Mesenchymal stem cell (in vitro differentiated cells and primary cell): ENCODE measurements around the gene CD6.
A peak's percentile ranks its signal among the peaks of the same experiment; 100 is the strongest.

Experiments used
- DNase-seq: peaks from one replicate; pipeline ENCODE4 v3.0.0-alpha.2; 2013
- H2AFZ ChIP-seq: one replicate; pipeline ENCODE4 v1.6.1; 2013; ENCODE audit warnings: low read depth, mild to moderate bottlenecking, control low read depth, inconsistent platforms, low read length, moderate library complexity
- H2AK5ac ChIP-seq: 2 replicates; pipeline ENCODE4 v1.6.1; 2013; ENCODE audit warnings: low read length, moderate library complexity, mild to moderate bottlenecking, inconsistent platforms; ENCODE audit not compliant: severe bottlenecking
- H2BK120ac ChIP-seq: one replicate; pipeline ENCODE4 v1.6.1; 2013; ENCODE audit warnings: low read depth, mild to moderate bottlenecking, inconsistent platforms, low read length, moderate library complexity
- H2BK12ac ChIP-seq, 2 experiments: one replicate each; pipeline ENCODE4 v1.6.1; 2013; ENCODE audit warnings: inconsistent platforms in 2 of 2, low read length in 2 of 2, mild to moderate bottlenecking in 2 of 2, moderate library complexity in 2 of 2, control low read depth in 1 of 2
- H2BK15ac ChIP-seq: one replicate; pipeline ENCODE4 v1.6.1; 2013; ENCODE audit warnings: mild to moderate bottlenecking, low read depth, inconsistent platforms; ENCODE audit not compliant: poor library complexity, severe bottlenecking
- H2BK5ac ChIP-seq: 2 replicates; pipeline ENCODE4 v1.6.1; 2013; ENCODE audit warnings: low read depth, mild to moderate bottlenecking, low read length, control low read depth, inconsistent platforms; ENCODE audit not compliant: poor library complexity, severe bottlenecking
- H3K14ac ChIP-seq, 2 experiments: one replicate each; pipeline ENCODE4 v1.6.1; 2013; ENCODE audit warnings: inconsistent platforms in 2 of 2, low read length in 2 of 2, control low read depth in 1 of 2, mild to moderate bottlenecking in 1 of 2, moderate library complexity in 1 of 2
- H3K18ac ChIP-seq, 2 experiments: one replicate each; pipeline ENCODE4 v1.6.1; 2013; ENCODE audit warnings: inconsistent platforms in 2 of 2, low read length in 2 of 2, control low read depth in 1 of 2, low read depth in 1 of 2, mild to moderate bottlenecking in 1 of 2
- H3K23ac ChIP-seq, 2 experiments: one replicate each; pipeline ENCODE4 v1.6.1; 2013; ENCODE audit warnings: inconsistent platforms in 2 of 2, low read length in 2 of 2, mild to moderate bottlenecking in 2 of 2, moderate library complexity in 2 of 2, control low read depth in 1 of 2
- H3K27ac ChIP-seq: 2 replicates; pipeline ENCODE4 v1.5.1; 2013; ENCODE audit warnings: mild to moderate bottlenecking, moderate library complexity, low read length, control low read depth, inconsistent platforms; ENCODE audit not compliant: poor library complexity, severe bottlenecking
- H3K27me3 ChIP-seq, 2 experiments: 2 replicates each; pipeline versions ENCODE4 v1.6.1 to v1.7.0; 2013; ENCODE audit warnings: low read length in 2 of 2, mild to moderate bottlenecking in 2 of 2, moderate library complexity in 2 of 2, control low read depth in 1 of 2, inconsistent platforms in 1 of 2; ENCODE audit not compliant: control insufficient read depth in 1 of 2, insufficient read depth in 1 of 2
- H3K36me3 ChIP-seq, 2 experiments: 2 replicates each; pipeline versions ENCODE4 v1.6.1 to v1.7.0; 2013; ENCODE audit warnings: low read length in 2 of 2, control low read depth in 1 of 2, inconsistent platforms in 1 of 2, low read depth in 1 of 2, mild to moderate bottlenecking in 1 of 2; ENCODE audit not compliant: insufficient read depth in 2 of 2, control insufficient read depth in 1 of 2
- H3K4ac ChIP-seq, 2 experiments: one replicate each; pipeline ENCODE4 v1.6.1; 2013; ENCODE audit warnings: inconsistent platforms in 2 of 2, low read length in 2 of 2, mild to moderate bottlenecking in 2 of 2, moderate library complexity in 2 of 2, control low read depth in 1 of 2, low read depth in 1 of 2
- H3K4me1 ChIP-seq: 2 replicates; pipeline ENCODE4 v1.6.1; 2013; ENCODE audit warnings: low read depth, low read length, control low read depth; ENCODE audit not compliant: control insufficient read depth, insufficient read depth
- H3K4me2 ChIP-seq: 2 replicates; pipeline ENCODE4 v1.6.1; 2013; ENCODE audit warnings: low read length, mild to moderate bottlenecking, inconsistent platforms; ENCODE audit not compliant: poor library complexity, severe bottlenecking
- H3K4me3 ChIP-seq, 2 experiments: 2 replicates each; pipeline versions ENCODE4 v1.5.1 to v1.7.0; 2013; ENCODE audit warnings: low read length in 2 of 2, mild to moderate bottlenecking in 2 of 2, control low read depth in 1 of 2, low read depth in 1 of 2; ENCODE audit not compliant: insufficient read depth in 1 of 2
- H3K79me1 ChIP-seq: replicated peaks from 2 replicates; pipeline ENCODE4 v1.6.1; 2013; ENCODE audit warnings: mild to moderate bottlenecking, control low read depth, low read length, inconsistent platforms; ENCODE audit not compliant: poor library complexity, severe bottlenecking
- H3K9ac ChIP-seq: 2 replicates; pipeline ENCODE4 v1.7.0; 2013; ENCODE audit warnings: mild to moderate bottlenecking, low read length, moderate library complexity
- H3K9me3 ChIP-seq: 2 replicates; pipeline ENCODE4 v1.7.0; 2013; ENCODE audit warnings: mild to moderate bottlenecking, low read length; ENCODE audit not compliant: control insufficient read depth
- H4K8ac ChIP-seq: one replicate; pipeline ENCODE4 v1.6.1; 2013; ENCODE audit warnings: inconsistent platforms, mild to moderate bottlenecking, low read length, moderate library complexity
- H4K91ac ChIP-seq: one replicate; pipeline ENCODE4 v1.6.1; 2013; ENCODE audit warnings: mild to moderate bottlenecking, low read length, inconsistent platforms
- WGBS: methylation state at CpG from one replicate; pipeline ENCODE4 v1.1.7; 2013; ENCODE audit warnings: mixed read lengths; 5-methylcytosine and 5-hydroxymethylcytosine counted together

CD6 gene

DNA sequence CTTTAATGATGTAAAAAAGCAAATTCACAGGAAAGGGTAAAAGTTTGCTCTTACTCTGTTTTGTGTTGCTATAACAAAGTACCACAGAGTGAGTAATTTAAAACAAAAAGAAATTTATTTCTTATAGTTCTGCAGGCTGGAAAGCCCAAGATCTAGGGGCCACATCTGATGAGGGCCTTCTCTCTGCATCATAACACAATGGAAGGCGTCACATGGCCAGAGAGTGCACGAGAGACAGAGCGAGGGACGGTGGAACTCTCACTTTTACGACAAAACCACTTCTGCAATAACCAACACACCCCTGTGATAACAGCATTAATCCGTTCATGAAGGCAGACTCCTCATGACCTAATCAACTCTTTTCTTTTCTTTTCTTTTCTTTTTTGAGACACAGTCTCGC, 31.1 kb downstream of the CD6 start:
- no peak overlapping the region for H4K8ac ChIP-seq

GRCh38 chr11:61004180-61004611, 32.7 kb downstream of the CD6 start:
- no peak overlapping the region for H3K14ac ChIP-seq
- H2AK5ac ChIP-seq: no peak overlapping the region
- no peaks in the 10 kb centered on the region for H3K9me3 ChIP-seq
- no peak overlapping the region for H2BK15ac ChIP-seq
- H3K4ac ChIP-seq: no peak overlapping the region
- no peak overlapping the region for H4K91ac ChIP-seq
- peaks cover 5 to 74% of the 10 kb centered on the region in 2 experiments for H3K27me3 ChIP-seq
- H3K27ac ChIP-seq: no peak overlapping the region
- no peaks in the 10 kb centered on the region for H3K36me3 ChIP-seq
- H3K4me1 ChIP-seq: peaks cover 18% of the 10 kb centered on the region
- no peaks in the 10 kb centered on the region for H3K79me1 ChIP-seq
- H2BK5ac ChIP-seq: no peak overlapping the region
- no peak overlapping the region for H4K8ac ChIP-seq
- DNase-seq: no peak
- H3K4me2 ChIP-seq: no peak overlapping the region
- peak overlapping the region; percentile 47 for H3K9ac ChIP-seq
- no peak overlapping the region for H2BK120ac ChIP-seq
- no peak overlapping the region for H2AFZ ChIP-seq
- H3K23ac ChIP-seq: no peak overlapping the region
- H3K18ac ChIP-seq: no peak overlapping the region
- WGBS: 84% methylated on average over 10 of the region's 10 CpGs
- no peak overlapping the region for H2BK12ac ChIP-seq
- no peak overlapping the region for H3K4me3 ChIP-seq

More for the DNA sequence above, 31.1 kb downstream of the CD6 start:
- DNase-seq: no peak
- Histone ChIP-seq H3K9me3 (no peaks in the 10 kb centered on the region), H3K79me1 (no peaks in the 10 kb centered on the region), H3K4me2 (no peak overlapping the region), H3K23ac (no peak overlapping the region), H3K4ac (no peak overlapping the region), H3K18ac (no peak overlapping the region), H3K9ac (no peak overlapping the region), H3K27ac (no peak overlapping the region), H3K36me3 (no peaks in the 10 kb centered on the region), H2AFZ (no peak overlapping the region), H2BK5ac (no peak overlapping the region), H2BK12ac (no peak overlapping the region), H2BK120ac (no peak overlapping the region), H2AK5ac (no peak overlapping the region), H3K14ac (no peak overlapping the region), H3K4me3 (no peak overlapping the region), H3K4me1 (peaks cover 6% of the 10 kb centered on the region), H4K91ac (no peak overlapping the region), H3K27me3 (peaks cover 5 to 64% of the 10 kb centered on the region in 2 experiments), H2BK15ac (no peak overlapping the region)
- WGBS: 83% methylated on average over 7 of the region's 7 CpGs

DNA sequence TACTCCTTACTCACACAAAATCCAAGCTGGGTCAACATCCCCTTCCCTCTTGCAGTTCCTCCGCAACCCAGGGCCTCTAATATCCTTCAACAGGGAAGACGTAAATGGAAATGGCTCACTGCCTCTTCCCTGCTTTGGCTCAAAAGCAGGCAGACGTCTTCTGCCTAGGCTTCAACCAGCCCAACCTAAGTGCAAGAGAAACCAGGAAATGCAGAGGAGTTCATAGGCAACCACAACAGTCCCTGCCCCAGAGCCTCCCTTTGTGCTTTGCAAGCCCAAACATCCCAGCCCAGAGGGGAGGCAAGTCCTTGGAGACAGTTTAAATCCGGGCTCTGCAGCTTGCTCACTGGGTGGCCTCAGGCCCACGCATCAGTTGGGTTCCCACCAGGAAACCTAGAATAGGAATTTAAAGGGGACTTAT, 33.3 kb downstream of the CD6 start:
- 61% methylated on average over 5 of the region's 5 CpGs for WGBS
- Histone ChIP-seq H3K14ac (no peak overlapping the region), H3K4me3 (no peak overlapping the region), H2AK5ac (no peak overlapping the region), H4K91ac (no peak overlapping the region), H3K27me3 (peaks cover 5 to 77% of the 10 kb centered on the region in 2 experiments), H4K8ac (no peak overlapping the region), H3K79me1 (no peaks in the 10 kb centered on the region), H3K4me2 (no peak overlapping the region), H2BK5ac (no peak overlapping the region), H3K9me3 (no peaks in the 10 kb centered on the region), H2BK120ac (no peak overlapping the region), H3K18ac (no peak overlapping the region), H3K9ac (no peak overlapping the region), H3K4ac (no peak overlapping the region), H3K27ac (no peak overlapping the region), H3K36me3 (no peaks in the 10 kb centered on the region), H2AFZ (no peak overlapping the region), H2BK12ac (no peak overlapping the region), H2BK15ac (no peak overlapping the region), H3K4me1 (peaks cover 22% of the 10 kb centered on the region), H3K23ac (no peak overlapping the region)
- no peak for DNase-seq

GRCh38 chr11:61007383-61007955, 36.0 kb downstream of the CD6 start:
- Histone ChIP-seq H2AFZ (no peak overlapping the region), H3K4ac (no peak overlapping the region), H3K4me1 (peaks cover 37% of the 10 kb centered on the region)

More at GRCh38 chr11:61007383-61007955, 36.0 kb downstream of the CD6 start:
- H3K79me1 ChIP-seq: no peaks in the 10 kb centered on the region
- peak overlapping the region; percentile 37 to 48 for H3K4me3 ChIP-seq
- 3% methylated on average over 42 of the region's 52 CpGs for WGBS
- H2BK15ac ChIP-seq: no peak overlapping the region
- no peaks in the 10 kb centered on the region for H3K36me3 ChIP-seq
- no peak for DNase-seq
- no peak overlapping the region for H3K18ac ChIP-seq
- H2AK5ac ChIP-seq: no peak overlapping the region
- no peak overlapping the region for H4K91ac ChIP-seq
- H3K9ac ChIP-seq: no peak overlapping the region
- H3K27me3 ChIP-seq: peaks cover 0 to 83% of the 10 kb centered on the region in 2 experiments
- H3K4me2 ChIP-seq: peak overlapping the region; percentile 97
- H3K27ac ChIP-seq: no peak overlapping the region
- no peaks in the 10 kb centered on the region for H3K9me3 ChIP-seq
- H4K8ac ChIP-seq: no peak overlapping the region
- H2BK5ac ChIP-seq: no peak overlapping the region
- H2BK120ac ChIP-seq: no peak overlapping the region
- no peak overlapping the region for H2BK12ac ChIP-seq
- no peak overlapping the region for H3K23ac ChIP-seq
- H3K14ac ChIP-seq: no peak overlapping the region
